ENCODE measurements around the gene PTPRN2.

PTPRN2 gene

DNA sequence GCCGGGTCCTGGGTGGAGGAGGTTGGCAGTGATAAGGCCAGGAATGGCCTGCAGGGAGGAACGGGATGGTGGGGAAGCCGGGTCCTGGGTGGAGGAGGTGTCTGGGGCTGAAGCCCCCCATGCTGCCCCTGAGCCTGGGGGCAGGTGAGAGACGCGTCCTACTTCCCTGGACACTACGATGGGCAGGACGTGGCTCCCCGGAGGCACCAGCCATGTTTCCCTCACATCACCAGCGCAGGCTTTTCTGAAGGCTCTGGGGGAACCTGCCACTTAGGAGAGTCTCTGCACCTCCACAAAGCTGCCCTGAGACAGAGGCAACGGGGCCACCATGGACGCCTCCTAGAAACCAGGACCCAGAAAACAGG lies 926.0 kb downstream of the PTPRN2 start:
- Histone ChIP-seq H3K9ac (ENCODE audit: low read length in 5 of 5) (no peak overlapping the region), H3K4me1 (ENCODE audit: control insufficient read depth in 5 of 5, insufficient read depth in 5 of 5, low read length in 5 of 5) (peaks cover 0 to 4% (median 0%) of the 10 kb centered on the region in 5 donors), H3K27me3 (ENCODE audit: control insufficient read depth in 5 of 5, insufficient read depth in 4 of 5, low read length in 5 of 5) (peaks cover 13 to 24% (median 14%) of the 10 kb centered on the region in 5 donors), H3K4me3 (ENCODE audit: low read depth in 1 of 5, low read length in 5 of 5) (no peak overlapping the region), H3K27ac (ENCODE audit: low read depth, low read length) (no peak overlapping the region), H3K9me3 (ENCODE audit: control insufficient read depth in 5 of 5, low read length in 5 of 5) (no peaks in the 10 kb centered on the region), H3K36me3 (ENCODE audit: control insufficient read depth in 5 of 5, insufficient read depth in 5 of 5, low read length in 5 of 5) (no peaks in the 10 kb centered on the region)

DNA sequence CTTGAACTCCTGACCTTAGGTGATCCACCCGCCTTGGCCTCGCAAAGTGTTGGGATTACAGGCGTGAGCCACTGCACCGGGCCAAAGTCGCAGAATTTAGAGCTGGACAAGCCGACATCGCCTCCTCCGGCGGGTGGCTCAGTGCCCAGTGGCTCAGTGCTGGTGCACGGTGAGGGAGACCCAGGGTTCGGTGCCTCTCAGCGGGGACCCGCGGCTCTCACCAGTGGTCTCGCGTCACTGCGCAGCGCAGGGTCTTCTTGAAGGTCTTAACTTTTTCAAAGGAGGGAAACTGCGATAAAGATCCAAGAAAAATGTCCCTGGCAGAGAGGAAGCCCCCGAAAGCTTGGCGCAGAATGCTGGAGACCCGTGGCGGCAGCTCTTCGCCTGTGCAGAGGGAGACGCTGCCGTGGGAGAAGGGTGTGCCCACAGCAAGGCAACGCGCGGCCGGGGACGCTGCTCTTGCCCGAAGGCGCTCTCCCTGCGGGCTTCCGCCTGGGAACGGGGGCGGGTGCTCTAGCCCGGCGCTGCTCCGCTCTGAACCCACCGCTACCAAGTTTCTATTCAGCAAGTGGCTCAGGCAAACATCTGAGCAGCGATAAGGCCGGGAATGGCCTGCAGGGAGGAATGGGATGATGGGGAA lies 926.5 kb downstream of the PTPRN2 start:
- H3K36me3 ChIP-seq (ENCODE audit: control insufficient read depth in 5 of 5, insufficient read depth in 5 of 5, low read length in 5 of 5), result no peaks in the 10 kb centered on the region
- H3K4me3 ChIP-seq (ENCODE audit: low read depth in 1 of 5, low read length in 5 of 5), result no peak overlapping the region
- peaks cover 0 to 4% (median 0%) of the 10 kb centered on the region in 5 donors for H3K4me1 ChIP-seq (ENCODE audit: control insufficient read depth in 5 of 5, insufficient read depth in 5 of 5, low read length in 5 of 5)
- no peak overlapping the region for H3K27ac ChIP-seq (ENCODE audit: low read depth, low read length)
- H3K9me3 ChIP-seq (ENCODE audit: control insufficient read depth in 5 of 5, low read length in 5 of 5), result no peaks in the 10 kb centered on the region
- peaks cover 13 to 24% (median 14%) of the 10 kb centered on the region in 5 donors for H3K27me3 ChIP-seq (ENCODE audit: control insufficient read depth in 5 of 5, insufficient read depth in 4 of 5, low read length in 5 of 5)
- H3K9ac ChIP-seq (ENCODE audit: low read length in 5 of 5), result no peak overlapping the region

DNA sequence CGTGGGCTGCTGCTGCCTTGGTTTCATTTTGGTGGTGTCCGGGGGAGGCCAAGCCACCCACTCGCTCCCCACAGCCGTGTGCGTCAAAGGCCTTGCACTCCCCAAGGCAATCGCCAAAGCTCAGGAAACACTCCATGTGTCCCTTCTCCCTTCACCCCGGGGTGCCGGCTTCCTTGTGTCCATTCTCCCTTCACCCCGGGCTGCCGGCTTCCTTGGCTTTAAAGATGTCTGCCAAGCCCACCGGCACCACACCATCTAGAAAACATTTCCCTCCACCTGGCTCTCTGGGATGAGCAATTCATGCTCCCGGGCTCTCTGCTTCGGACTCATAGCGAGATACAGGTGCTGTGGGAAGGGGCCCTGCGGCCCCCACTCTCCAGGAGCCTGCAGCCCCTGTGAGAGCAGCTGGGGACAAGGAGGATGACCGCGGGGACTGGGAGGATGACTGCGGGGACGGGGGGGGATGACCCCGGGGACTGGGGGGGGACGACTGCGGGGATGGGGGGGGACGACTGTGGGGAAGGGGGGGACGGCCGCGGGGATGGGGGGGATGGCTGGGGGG lies 928.7 kb downstream of the PTPRN2 start:
- no peak overlapping the region for H3K9ac ChIP-seq (ENCODE audit: low read length in 5 of 5)
- no peak overlapping the region for H3K4me3 ChIP-seq (ENCODE audit: low read depth in 1 of 5, low read length in 5 of 5)
- peaks cover 11 to 21% (median 14%) of the 10 kb centered on the region in 5 donors for H3K27me3 ChIP-seq (ENCODE audit: control insufficient read depth in 5 of 5, insufficient read depth in 4 of 5, low read length in 5 of 5)
- peaks cover 0 to 4% (median 0%) of the 10 kb centered on the region in 5 donors for H3K4me1 ChIP-seq (ENCODE audit: control insufficient read depth in 5 of 5, insufficient read depth in 5 of 5, low read length in 5 of 5)
- no peaks in the 10 kb centered on the region for H3K9me3 ChIP-seq (ENCODE audit: control insufficient read depth in 5 of 5, low read length in 5 of 5)
- no peaks in the 10 kb centered on the region for H3K36me3 ChIP-seq (ENCODE audit: control insufficient read depth in 5 of 5, insufficient read depth in 5 of 5, low read length in 5 of 5)
- H3K27ac ChIP-seq (ENCODE audit: low read depth, low read length), result no peak overlapping the region

DNA sequence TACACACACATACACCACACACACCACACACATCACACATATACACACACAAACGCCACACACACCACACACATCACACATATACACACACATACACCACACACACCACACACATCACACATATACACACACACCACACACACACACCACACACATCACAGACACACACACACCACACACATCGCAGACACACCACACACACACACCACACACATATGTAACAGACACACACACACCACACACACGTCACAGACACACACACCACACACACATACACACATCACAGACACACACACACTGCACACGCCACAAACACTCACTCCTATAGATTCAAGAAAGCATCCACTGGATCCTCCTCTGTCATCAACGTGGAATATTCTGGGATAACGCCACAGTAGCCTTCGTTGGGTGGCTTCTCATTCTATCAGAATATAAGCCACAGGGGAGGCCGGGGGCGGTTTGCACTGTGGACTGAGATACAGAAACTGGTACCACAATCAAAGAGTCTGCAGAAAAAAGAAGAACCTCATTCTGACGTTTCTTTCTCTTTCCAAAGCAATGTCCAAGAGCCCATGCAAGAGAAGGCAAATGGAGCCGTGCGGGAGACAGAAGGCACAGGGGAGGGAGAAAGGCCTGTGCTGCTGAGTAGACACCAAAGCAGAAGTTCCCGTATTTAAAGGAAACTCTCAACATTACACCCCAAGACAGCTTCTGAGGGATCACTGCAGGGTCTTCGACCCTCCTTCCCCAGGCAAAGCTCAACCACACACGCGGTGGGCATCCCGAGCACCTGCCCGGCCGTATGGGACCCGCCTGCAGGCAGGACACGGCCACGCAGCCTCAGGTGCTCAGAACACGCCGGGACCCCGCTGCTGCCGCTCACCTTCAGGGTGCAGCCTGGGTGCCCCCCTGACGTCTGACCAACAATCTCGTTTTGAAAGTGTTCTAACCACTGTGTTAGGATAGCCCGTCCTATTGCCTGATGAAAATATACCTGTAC lies 929.6 kb downstream of the PTPRN2 start:
- Histone ChIP-seq H3K4me1 (ENCODE audit: control insufficient read depth in 5 of 5, insufficient read depth in 5 of 5, low read length in 5 of 5) (no peaks in the 10 kb centered on the region), H3K9me3 (ENCODE audit: control insufficient read depth in 5 of 5, low read length in 5 of 5) (no peaks in the 10 kb centered on the region), H3K27me3 (ENCODE audit: control insufficient read depth in 5 of 5, insufficient read depth in 4 of 5, low read length in 5 of 5) (peaks cover 10 to 19% (median 11%) of the 10 kb centered on the region in 5 donors), H3K36me3 (ENCODE audit: control insufficient read depth in 5 of 5, insufficient read depth in 5 of 5, low read length in 5 of 5) (no peaks in the 10 kb centered on the region), H3K9ac (ENCODE audit: low read length in 5 of 5) (no peak overlapping the region), H3K27ac (ENCODE audit: low read depth, low read length) (no peak overlapping the region), H3K4me3 (ENCODE audit: low read depth in 1 of 5, low read length in 5 of 5) (no peak overlapping the region)

DNA sequence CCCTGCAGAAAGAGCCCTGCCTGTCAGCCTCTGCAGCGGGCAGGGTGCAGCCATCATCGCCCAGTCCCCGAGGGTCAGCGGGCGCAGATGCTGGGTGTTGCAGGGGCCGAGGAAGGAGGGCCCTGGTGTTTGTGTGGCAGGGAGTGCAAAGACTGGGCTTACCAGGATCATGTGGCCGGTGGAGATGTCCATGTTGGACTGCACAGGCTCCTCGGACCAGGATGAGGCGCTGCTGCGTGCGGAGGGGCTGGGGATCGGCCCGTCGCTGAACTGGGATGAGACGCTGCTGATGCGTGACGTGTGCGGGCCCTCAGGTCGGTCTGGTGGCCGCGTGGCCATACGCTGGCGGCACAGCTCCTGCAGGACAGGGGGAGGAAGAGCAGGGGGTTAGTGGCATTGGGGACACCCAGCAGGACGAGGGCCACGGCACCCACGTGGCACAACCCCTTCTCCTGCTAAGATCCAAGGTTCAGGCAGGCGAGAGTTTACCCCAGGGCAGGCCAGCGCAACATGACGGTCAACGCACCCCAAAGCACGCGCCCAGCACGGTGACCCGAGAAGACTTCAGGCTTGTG lies 931.3 kb downstream of the PTPRN2 start:
- Histone ChIP-seq H3K36me3 (ENCODE audit: control insufficient read depth in 5 of 5, insufficient read depth in 5 of 5, low read length in 5 of 5) (no peaks in the 10 kb centered on the region), H3K9ac (ENCODE audit: low read length in 5 of 5) (no peak overlapping the region), H3K4me3 (ENCODE audit: low read depth in 1 of 5, low read length in 5 of 5) (no peak overlapping the region), H3K27me3 (ENCODE audit: control insufficient read depth in 5 of 5, insufficient read depth in 4 of 5, low read length in 5 of 5) (peaks cover 2 to 13% (median 7%) of the 10 kb centered on the region in 5 donors), H3K4me1 (ENCODE audit: control insufficient read depth in 5 of 5, insufficient read depth in 5 of 5, low read length in 5 of 5) (no peaks in the 10 kb centered on the region), H3K27ac (ENCODE audit: low read depth, low read length) (no peak overlapping the region), H3K9me3 (ENCODE audit: control insufficient read depth in 5 of 5, low read length in 5 of 5) (no peaks in the 10 kb centered on the region)

DNA sequence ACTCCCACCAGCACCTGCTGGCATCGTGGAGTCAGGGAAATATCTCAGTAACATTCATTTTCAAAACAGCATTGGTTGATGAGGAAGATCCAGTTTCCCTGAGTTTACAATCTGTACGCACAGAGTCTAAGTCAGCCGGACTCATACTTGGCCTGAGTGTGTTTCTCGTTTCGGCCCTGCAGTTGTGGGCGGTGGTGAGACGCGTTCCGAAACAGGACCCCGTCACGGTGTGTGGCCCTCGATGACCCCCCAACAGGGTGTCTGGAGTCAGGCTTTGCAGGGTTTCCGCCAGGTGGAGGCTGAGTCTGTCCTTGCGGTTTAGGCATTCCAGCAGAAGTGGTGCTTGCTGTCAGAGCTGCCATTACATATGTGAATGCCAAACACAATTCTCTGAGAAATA lies 933.3 kb downstream of the PTPRN2 start:
- Histone ChIP-seq H3K4me1 (ENCODE audit: control insufficient read depth in 5 of 5, insufficient read depth in 5 of 5, low read length in 5 of 5) (no peaks in the 10 kb centered on the region), H3K9me3 (ENCODE audit: control insufficient read depth in 5 of 5, low read length in 5 of 5) (peaks cover 0 to 3% (median 0%) of the 10 kb centered on the region in 5 donors), H3K9ac (ENCODE audit: low read length in 5 of 5) (no peak overlapping the region), H3K36me3 (ENCODE audit: control insufficient read depth in 5 of 5, insufficient read depth in 5 of 5, low read length in 5 of 5) (no peaks in the 10 kb centered on the region), H3K27me3 (ENCODE audit: control insufficient read depth in 5 of 5, insufficient read depth in 4 of 5, low read length in 5 of 5) (peaks cover 0 to 10% (median 7%) of the 10 kb centered on the region in 5 donors), H3K27ac (ENCODE audit: low read depth, low read length) (no peak overlapping the region), H3K4me3 (ENCODE audit: low read depth in 1 of 5, low read length in 5 of 5) (no peak overlapping the region)

DNA sequence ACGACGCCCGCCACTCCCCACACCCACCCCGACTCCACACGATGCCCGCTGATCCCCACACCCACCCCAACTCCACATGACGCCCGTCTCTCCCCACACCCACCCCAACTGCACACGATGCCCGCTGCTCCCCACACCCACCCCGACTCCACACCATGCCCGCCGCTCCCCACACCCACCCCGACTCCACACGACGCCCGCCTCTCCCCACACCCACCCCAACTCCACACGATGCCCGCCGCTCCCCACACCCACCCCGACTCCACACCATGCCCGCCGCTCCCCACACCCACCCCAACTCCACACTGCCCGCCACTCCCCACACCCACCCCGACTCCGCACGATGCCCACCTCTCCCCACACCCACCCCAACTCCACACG lies 933.8 kb downstream of the PTPRN2 start:
- peaks cover 0 to 10% (median 6%) of the 10 kb centered on the region in 5 donors for H3K27me3 ChIP-seq (ENCODE audit: control insufficient read depth in 5 of 5, insufficient read depth in 4 of 5, low read length in 5 of 5)
- no peak overlapping the region for H3K4me3 ChIP-seq (ENCODE audit: low read depth in 1 of 5, low read length in 5 of 5)
- no peaks in the 10 kb centered on the region for H3K36me3 ChIP-seq (ENCODE audit: control insufficient read depth in 5 of 5, insufficient read depth in 5 of 5, low read length in 5 of 5)
- H3K9ac ChIP-seq (ENCODE audit: low read length in 5 of 5), result no peak overlapping the region
- H3K27ac ChIP-seq (ENCODE audit: low read depth, low read length), result no peak overlapping the region
- no peaks in the 10 kb centered on the region for H3K4me1 ChIP-seq (ENCODE audit: control insufficient read depth in 5 of 5, insufficient read depth in 5 of 5, low read length in 5 of 5)
- peaks cover 0 to 3% (median 0%) of the 10 kb centered on the region in 5 donors for H3K9me3 ChIP-seq (ENCODE audit: control insufficient read depth in 5 of 5, low read length in 5 of 5)

DNA sequence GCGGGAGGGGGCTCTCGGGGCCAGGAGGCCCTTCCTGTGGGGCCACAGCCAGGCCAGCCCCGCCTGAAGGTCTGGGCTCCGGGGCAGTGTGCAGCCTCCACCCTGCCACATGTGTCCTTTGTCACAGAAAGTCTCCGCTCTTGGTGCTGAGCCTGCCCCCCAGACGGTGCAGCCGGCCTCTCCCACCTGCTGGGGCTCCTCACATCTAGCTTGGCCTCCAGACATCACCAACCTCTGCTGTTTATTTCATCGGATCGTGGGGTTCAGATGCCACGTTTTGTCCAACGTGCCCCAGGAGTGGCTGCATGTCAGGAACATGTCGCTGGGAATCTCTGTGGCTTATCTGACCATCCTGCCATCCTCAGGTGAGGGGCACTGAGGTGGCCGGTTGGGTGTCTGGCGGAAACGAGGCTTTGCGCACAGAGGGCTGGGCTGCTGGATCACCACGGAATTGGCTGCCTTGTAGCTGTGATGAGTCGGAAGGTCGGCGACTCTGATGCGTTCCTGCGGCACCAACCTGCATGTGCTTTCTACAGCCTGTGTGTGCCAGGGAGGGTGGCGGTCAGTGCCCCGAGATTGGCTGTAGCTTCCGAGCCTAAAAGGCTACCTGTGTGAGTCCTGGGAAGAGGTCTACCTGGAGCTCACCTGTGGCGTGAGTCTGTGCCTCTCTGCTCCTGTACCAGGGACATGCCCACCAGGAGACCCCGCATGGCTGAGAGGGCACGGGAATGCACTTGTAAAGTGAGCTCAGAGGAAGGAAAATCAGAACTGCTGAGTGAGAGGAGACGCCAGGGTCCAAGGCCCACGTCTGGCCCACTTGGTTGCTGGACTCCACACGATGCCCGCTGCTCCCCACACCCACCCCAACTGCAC lies 934.4 kb downstream of the PTPRN2 start:
- no peak overlapping the region for H3K27ac ChIP-seq (ENCODE audit: low read depth, low read length)
- no peaks in the 10 kb centered on the region for H3K36me3 ChIP-seq (ENCODE audit: control insufficient read depth in 5 of 5, insufficient read depth in 5 of 5, low read length in 5 of 5)
- no peak overlapping the region for H3K4me3 ChIP-seq (ENCODE audit: low read depth in 1 of 5, low read length in 5 of 5)
- H3K9me3 ChIP-seq (ENCODE audit: control insufficient read depth in 5 of 5, low read length in 5 of 5), result peaks cover 0 to 3% (median 0%) of the 10 kb centered on the region in 5 donors
- peaks cover 0 to 6% (median 3%) of the 10 kb centered on the region in 5 donors for H3K27me3 ChIP-seq (ENCODE audit: control insufficient read depth in 5 of 5, insufficient read depth in 4 of 5, low read length in 5 of 5)
- no peaks in the 10 kb centered on the region for H3K4me1 ChIP-seq (ENCODE audit: control insufficient read depth in 5 of 5, insufficient read depth in 5 of 5, low read length in 5 of 5)
- H3K9ac ChIP-seq (ENCODE audit: low read length in 5 of 5), result no peak overlapping the region

DNA sequence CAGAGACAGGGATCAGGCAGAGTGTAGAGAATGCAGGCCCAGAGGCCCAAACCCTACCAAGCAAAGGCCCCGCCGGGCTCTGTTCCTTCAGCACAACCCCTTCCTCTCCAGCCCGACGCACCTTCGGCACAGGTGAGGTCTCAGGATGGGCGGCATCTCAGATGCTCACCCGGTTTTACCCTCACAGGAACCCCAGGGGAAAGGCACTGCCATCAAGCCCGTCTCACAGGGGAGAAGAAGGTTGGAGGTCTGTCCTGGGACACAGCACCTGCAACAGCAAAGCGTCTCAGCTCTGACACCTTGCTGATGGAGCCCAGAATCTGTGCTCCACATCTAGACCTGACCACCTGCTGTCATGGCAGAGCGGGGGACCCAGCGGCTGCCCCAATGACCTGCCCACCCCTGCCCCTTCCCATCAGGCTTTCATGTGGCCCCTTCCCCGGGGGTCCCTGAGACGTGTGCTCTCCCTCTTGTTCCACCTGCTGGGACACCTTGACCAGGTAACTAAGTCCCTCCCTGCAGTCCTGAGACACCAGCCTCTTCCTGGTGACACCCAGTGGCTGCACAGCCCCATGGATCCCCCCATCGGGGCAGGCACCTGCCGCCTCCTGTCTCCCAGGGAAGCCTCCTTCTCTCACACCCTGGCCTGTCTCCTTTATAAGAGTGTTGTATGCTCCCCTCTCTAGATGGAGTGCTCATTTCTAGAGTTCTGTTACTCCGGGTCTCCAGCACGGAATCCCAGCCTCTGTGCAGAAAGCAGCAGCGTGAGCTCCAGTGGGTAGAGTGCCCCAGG lies 935.3 kb downstream of the PTPRN2 start:
- H3K27me3 ChIP-seq (ENCODE audit: control insufficient read depth in 5 of 5, insufficient read depth in 4 of 5, low read length in 5 of 5), result peaks cover 0 to 4% (median 3%) of the 10 kb centered on the region in 5 donors
- H3K9me3 ChIP-seq (ENCODE audit: control insufficient read depth in 5 of 5, low read length in 5 of 5), result peaks cover 0 to 3% (median 0%) of the 10 kb centered on the region in 5 donors
- no peak overlapping the region for H3K27ac ChIP-seq (ENCODE audit: low read depth, low read length)
- no peaks in the 10 kb centered on the region for H3K4me1 ChIP-seq (ENCODE audit: control insufficient read depth in 5 of 5, insufficient read depth in 5 of 5, low read length in 5 of 5)
- no peak overlapping the region for H3K4me3 ChIP-seq (ENCODE audit: low read depth in 1 of 5, low read length in 5 of 5)
- no peak overlapping the region for H3K9ac ChIP-seq (ENCODE audit: low read length in 5 of 5)
- H3K36me3 ChIP-seq (ENCODE audit: control insufficient read depth in 5 of 5, insufficient read depth in 5 of 5, low read length in 5 of 5), result no peaks in the 10 kb centered on the region
